ENCODE results near the gene ECHS1. TPM values are rescaled to one million over a fixed set of nuclear protein-coding genes. Genes with fewer than 3 reads are reported as not detected.
A peak's percentile ranks its signal among the peaks of the same experiment; 100 is the strongest.

Gene ECHS1
- total RNA-seq, 1 experiment from 2014 or later, result 53.5 TPM

DNA sequence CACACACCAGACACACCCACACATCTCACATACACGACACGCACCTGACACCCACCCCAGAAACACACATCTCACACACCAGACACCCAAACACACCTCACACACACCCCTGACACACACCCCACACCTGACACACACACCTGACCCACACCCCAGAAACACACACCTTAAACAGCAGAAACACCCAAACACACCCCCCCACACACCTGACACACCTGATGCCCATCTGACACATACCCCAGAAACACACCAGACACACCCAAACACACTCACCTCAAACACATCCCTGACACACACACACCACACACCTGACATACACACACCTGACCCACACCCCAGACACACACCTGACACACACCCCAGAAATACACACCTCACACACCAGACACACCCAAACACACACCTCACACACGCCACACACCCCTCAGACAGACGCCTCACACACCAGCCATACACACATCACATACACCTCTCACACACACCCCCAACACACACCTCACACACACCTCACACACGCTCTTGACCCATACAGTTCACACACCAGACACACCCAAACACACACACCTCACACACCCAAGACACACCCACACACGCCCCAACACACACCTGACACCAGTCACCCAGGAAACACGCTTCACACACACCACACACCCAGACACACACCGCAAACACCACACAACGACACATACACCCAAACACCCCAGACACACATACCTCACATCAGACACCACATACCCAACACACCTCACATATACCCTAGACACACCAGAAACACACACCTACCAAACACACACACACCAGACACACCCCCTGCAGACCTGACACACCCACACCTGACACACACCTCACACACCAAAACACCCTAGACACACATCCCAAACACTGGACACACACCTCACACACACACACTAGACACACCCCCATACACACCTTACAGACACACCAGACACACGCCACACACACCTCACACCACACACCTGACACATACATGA, 34.8 kb downstream of the ECHS1 start:
- no peak overlapping the region for H3K4me3 Mint-ChIP-seq (ENCODE audit: low read depth, unreplicated experiment)
- TF ChIP-seq, protein P1, sequence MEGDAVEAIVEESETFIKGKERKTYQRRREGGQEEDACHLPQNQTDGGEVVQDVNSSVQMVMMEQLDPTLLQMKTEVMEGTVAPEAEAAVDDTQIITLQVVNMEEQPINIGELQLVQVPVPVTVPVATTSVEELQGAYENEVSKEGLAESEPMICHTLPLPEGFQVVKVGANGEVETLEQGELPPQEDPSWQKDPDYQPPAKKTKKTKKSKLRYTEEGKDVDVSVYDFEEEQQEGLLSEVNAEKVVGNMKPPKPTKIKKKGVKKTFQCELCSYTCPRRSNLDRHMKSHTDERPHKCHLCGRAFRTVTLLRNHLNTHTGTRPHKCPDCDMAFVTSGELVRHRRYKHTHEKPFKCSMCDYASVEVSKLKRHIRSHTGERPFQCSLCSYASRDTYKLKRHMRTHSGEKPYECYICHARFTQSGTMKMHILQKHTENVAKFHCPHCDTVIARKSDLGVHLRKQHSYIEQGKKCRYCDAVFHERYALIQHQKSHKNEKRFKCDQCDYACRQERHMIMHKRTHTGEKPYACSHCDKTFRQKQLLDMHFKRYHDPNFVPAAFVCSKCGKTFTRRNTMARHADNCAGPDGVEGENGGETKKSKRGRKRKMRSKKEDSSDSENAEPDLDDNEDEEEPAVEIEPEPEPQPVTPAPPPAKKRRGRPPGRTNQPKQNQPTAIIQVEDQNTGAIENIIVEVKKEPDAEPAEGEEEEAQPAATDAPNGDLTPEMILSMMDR (IDR thresholded peaks at IDR 0.05; ENCODE audit: unreplicated experiment), result no peak

DNA sequence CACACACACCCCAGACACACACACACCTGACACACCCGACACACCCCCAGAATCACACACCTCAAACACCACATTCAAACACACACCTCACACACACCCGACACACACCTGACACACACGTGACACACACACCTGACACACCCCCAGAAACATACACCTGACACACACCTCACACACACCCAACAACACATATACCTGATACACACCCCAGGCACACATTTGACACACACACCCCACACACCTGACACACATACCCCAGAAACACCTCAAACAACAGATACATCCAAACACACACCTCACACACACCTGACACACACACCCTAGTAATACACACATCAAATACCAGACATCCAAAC, 35.8 kb downstream of the ECHS1 start:
- H3K4me3 Mint-ChIP-seq (ENCODE audit: low read depth, unreplicated experiment), result no peak overlapping the region
- no peaks in the 10 kb centered on the region for H3K4me1 Mint-ChIP-seq (ENCODE audit: low read depth, unreplicated experiment)
- peaks cover 31% of the 10 kb centered on the region for H3K27me3 Mint-ChIP-seq (ENCODE audit: unreplicated experiment)
- H3K9me3 Mint-ChIP-seq (ENCODE audit: low read depth, unreplicated experiment), result no peaks in the 10 kb centered on the region
- no TSS peak for BruUV-seq (replicated peaks)
- intact Hi-C loops (cut with micrococcal nuclease; ENCODE audit: unreplicated experiment), result no loop called here
- no peak overlapping the region for H3K27ac Mint-ChIP-seq (ENCODE audit: unreplicated experiment)
- H3K36me3 Mint-ChIP-seq (ENCODE audit: insufficient read depth, unreplicated experiment), result peaks cover 9% of the 10 kb centered on the region
- CTCF ChIA-PET, result no interaction called here
- TF ChIP-seq, protein P1 (IDR thresholded peaks at IDR 0.05; ENCODE audit: unreplicated experiment), result no peak
- DNase-seq, result no peak

More for the DNA sequence above, 34.8 kb downstream of the ECHS1 start:
- no TSS peak for BruUV-seq (replicated peaks)
- Mint-ChIP-seq H3K4me1 (ENCODE audit: low read depth, unreplicated experiment) (no peaks in the 10 kb centered on the region), H3K36me3 (ENCODE audit: insufficient read depth, unreplicated experiment) (peaks cover 9% of the 10 kb centered on the region), H3K27ac (ENCODE audit: unreplicated experiment) (no peak overlapping the region), H3K9me3 (ENCODE audit: low read depth, unreplicated experiment) (no peaks in the 10 kb centered on the region), H3K27me3 (ENCODE audit: unreplicated experiment) (peaks cover 21% of the 10 kb centered on the region)
- intact Hi-C loops (cut with micrococcal nuclease; ENCODE audit: unreplicated experiment), result no loop called here
- DNase-seq, result no peak
- CTCF ChIA-PET, result no interaction called here

DNA sequence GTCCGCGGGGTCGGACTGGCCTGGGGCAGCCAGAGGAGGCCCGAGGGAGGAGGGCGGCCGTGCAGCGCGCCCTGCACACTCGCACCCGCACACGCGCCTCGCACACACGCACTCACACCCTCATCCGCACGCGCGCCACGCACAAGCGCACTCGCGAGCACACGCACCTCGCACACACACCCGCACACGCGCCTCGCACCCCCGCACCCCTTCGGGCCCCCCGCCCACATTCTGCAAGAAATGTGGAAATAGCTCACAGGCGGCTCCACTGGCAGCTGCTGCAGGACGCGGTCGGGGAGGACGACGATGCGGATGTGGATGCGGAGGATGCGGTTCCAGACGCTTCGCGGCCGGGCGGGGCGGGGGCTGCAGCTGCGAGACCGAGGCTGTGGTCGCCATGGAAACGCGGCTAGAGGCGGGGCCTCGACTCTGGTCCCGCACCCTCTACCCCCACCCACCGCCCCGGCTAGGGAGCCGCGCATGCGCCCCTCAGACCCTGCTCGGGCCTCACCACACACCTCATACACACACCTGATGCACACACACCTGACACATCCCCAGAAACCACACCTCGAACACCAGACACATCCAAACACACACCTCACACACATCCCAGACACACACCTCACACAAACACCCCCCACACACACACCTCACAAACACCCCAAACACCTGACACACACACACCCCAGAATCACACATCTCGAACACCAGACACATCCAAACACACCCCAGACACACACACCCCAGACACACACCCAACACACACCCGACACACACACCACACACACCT, 36.4 kb downstream of the ECHS1 start, which contains the start of gene CALY:
CALY (minus strand) TSS at position 320 of the 793 bp plus-strand sequence. CDS start 7,907 bp downstream, outside the sequence.
- no peak within 1 kb of the TSS for H3K27ac Mint-ChIP-seq (ENCODE audit: unreplicated experiment)
- no TSS peak for BruUV-seq (replicated peaks)

DNA sequence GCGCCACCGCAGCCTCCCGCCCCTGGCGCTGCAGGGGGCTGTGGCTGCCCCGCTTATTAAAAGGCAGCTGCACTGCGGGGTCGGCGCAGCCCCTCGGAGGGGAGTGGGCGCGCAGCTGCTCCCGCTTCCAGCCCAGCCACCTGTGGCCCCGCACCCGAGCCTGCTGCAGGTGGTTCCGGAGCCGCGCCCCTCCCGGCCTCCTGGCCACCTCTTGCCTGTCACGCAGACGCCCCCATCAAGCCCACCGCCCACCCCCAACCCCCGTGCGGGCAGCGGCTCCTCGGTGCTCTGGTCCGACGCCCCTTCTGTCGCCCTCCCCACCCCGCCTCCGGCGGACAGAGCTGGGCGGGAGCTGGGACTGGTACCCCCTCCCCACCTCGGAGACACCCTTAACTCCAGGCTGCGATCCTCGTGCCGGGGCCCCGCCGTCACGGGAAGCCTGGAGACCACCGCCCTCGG, 37.0 kb downstream of the ECHS1 start:
- CTCF ChIA-PET, result no interaction called here
- peaks cover 9% of the 10 kb centered on the region for H3K36me3 Mint-ChIP-seq (ENCODE audit: insufficient read depth, unreplicated experiment)
- H3K27ac Mint-ChIP-seq (ENCODE audit: unreplicated experiment), result no peak overlapping the region
- DNase-seq, result no peak
- TF ChIP-seq, protein P1 (IDR thresholded peaks at IDR 0.05; ENCODE audit: unreplicated experiment), result no peak
- BruUV-seq (replicated peaks), result no TSS peak
- H3K9me3 Mint-ChIP-seq (ENCODE audit: low read depth, unreplicated experiment), result no peaks in the 10 kb centered on the region
- H3K4me1 Mint-ChIP-seq (ENCODE audit: low read depth, unreplicated experiment), result no peaks in the 10 kb centered on the region
- intact Hi-C loops (cut with micrococcal nuclease; ENCODE audit: unreplicated experiment), result no loop called here
- peak overlapping the region; percentile 59 for H3K4me3 Mint-ChIP-seq (ENCODE audit: low read depth, unreplicated experiment)
- peaks cover 43% of the 10 kb centered on the region for H3K27me3 Mint-ChIP-seq (ENCODE audit: unreplicated experiment)

More for the DNA sequence above, 36.4 kb downstream of the ECHS1 start, which contains the start of gene CALY:
- TF ChIP-seq, protein P1 (IDR thresholded peaks at IDR 0.05; ENCODE audit: unreplicated experiment), result no peak
- no peaks in the 10 kb centered on the region for H3K4me1 Mint-ChIP-seq (ENCODE audit: low read depth, unreplicated experiment)
- no peaks in the 10 kb centered on the region for H3K9me3 Mint-ChIP-seq (ENCODE audit: low read depth, unreplicated experiment)
- peak; percentile 25 for DNase-seq
- intact Hi-C loops (cut with micrococcal nuclease; ENCODE audit: unreplicated experiment), result no loop called here
- CTCF ChIA-PET, result no interaction called here
- peaks cover 9% of the 10 kb centered on the region for H3K36me3 Mint-ChIP-seq (ENCODE audit: insufficient read depth, unreplicated experiment)
- peak within 1 kb of the TSS; percentile 59 for H3K4me3 Mint-ChIP-seq (ENCODE audit: low read depth, unreplicated experiment)
- peaks cover 37% of the 10 kb centered on the region for H3K27me3 Mint-ChIP-seq (ENCODE audit: unreplicated experiment)
